ENCODE results near the gene BLNK. TPM values are rescaled to one million over a fixed set of nuclear protein-coding genes. Genes with fewer than 3 reads are reported as not detected.

Gene BLNK
- total and polyA plus RNA-seq, 9 of the 15 experiments (the other 6 are each of a cell fraction or from before 2014, with no cell fraction given) = not detected

DNA sequence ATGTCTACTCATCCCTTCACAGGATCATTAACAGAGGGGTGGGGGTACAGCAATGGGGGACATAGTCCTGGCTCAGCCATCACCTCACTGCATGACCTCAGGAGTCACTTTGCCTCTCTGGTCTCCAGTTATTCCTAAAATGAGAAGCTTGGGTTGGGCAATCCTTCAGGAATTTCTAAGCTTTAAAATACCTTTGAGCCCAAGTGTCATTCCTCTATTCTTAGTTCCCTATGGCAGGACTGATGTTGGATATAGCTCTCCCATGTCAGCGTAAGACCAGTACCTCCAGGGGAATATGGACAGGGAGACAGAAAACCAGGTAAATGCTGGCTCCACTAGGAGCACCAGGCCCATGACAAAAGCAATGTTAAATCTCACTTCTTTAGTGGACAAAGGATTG, 34.5 kb downstream of the BLNK start:
- H3K27me3 ChIP-seq (ENCODE audit: control insufficient read depth in 2 of 2, insufficient read depth in 2 of 2, low read length in 2 of 2) = peaks cover 0 to 11% of the 10 kb centered on the region in 2 experiments; a peak in 2 of 5 replicates
- ATAC-seq = no peak
- H3K9ac ChIP-seq (ENCODE audit: insufficient read depth in 1 of 2, low read depth in 2 of 2, low read length in 2 of 2) = no peak overlapping the region
- no peaks in the 10 kb centered on the region for H3K9me1 ChIP-seq (ENCODE audit: control insufficient read depth, insufficient read depth, low read length)
- POLR2A ChIA-PET = no interaction called here
- H3K9me3 ChIP-seq (replicated peaks; ENCODE audit: control insufficient read depth, insufficient read depth, low read depth, low read length) = no peaks in the 10 kb centered on the region
- H3K4me2 ChIP-seq (ENCODE audit: insufficient read depth, low read length) = no peak overlapping the region
- H2AFZ ChIP-seq (ENCODE audit: low read depth, low read length) = no peak overlapping the region
- no peak overlapping the region for H3K4me3 ChIP-seq
- H3K27ac ChIP-seq (ENCODE audit: extremely low read depth, low read depth, low read length) = no peak overlapping the region
- no peaks in the 10 kb centered on the region for H3K36me3 ChIP-seq (ENCODE audit: control insufficient read depth, insufficient read depth, low read length)
- DNase-seq (ENCODE audit: extremely low read depth in 1 of 4, low spot score in 3 of 4) = no peak
- in situ Hi-C loops (cut with MboI) = no loop called here
- TF ChIP-seq ZNF507 (tag; conservative IDR thresholded peaks at IDR 0.05) = no peak
- no peak for TF ChIP-seq HMGN3 (IDR thresholded peaks at IDR 0.05; ENCODE audit: borderline replicate concordance, extremely low read depth, insufficient read length, low read depth, low read length)
- TF ChIP-seq ZNF263 (CRISPR knock-in tag; IDR thresholded peaks at IDR 0.05; ENCODE audit: borderline replicate concordance) = no peak
- TF ChIP-seq LARP7 (IDR thresholded peaks at IDR 0.05) = no peak
- no peak for TF ChIP-seq SAP30 (IDR thresholded peaks at IDR 0.05; ENCODE audit: borderline replicate concordance, insufficient read depth, low read depth, low read length, poor library complexity, severe bottlenecking)
- no peak for TF ChIP-seq ZNF24 (IDR thresholded peaks at IDR 0.05)
- H3K4me1 ChIP-seq (replicated peaks in 1 of 2; ENCODE audit: control insufficient read depth in 2 of 2, insufficient read depth in 2 of 2, low read length in 2 of 2) = no peaks in the 10 kb centered on the region
- intact Hi-C loops (cut with micrococcal nuclease) = no loop called here
- H4K20me1 ChIP-seq (replicated peaks; ENCODE audit: control insufficient read depth, insufficient read depth, low read length) = no peaks in the 10 kb centered on the region
- H3K79me2 ChIP-seq (ENCODE audit: control insufficient read depth, insufficient read depth, low read length) = no peaks in the 10 kb centered on the region
- CTCF ChIA-PET (ENCODE audit: low intra/inter-chr PET ratio) = no interaction called here
- WGBS (ENCODE audit: insufficient coverage, low coverage, missing lambda C conversion rate) = 0% methylated on average over 1 of the region's 1 CpG
- no TSS peak for BruUV-seq (replicated peaks)
- FAIRE-seq = no peak

DNA sequence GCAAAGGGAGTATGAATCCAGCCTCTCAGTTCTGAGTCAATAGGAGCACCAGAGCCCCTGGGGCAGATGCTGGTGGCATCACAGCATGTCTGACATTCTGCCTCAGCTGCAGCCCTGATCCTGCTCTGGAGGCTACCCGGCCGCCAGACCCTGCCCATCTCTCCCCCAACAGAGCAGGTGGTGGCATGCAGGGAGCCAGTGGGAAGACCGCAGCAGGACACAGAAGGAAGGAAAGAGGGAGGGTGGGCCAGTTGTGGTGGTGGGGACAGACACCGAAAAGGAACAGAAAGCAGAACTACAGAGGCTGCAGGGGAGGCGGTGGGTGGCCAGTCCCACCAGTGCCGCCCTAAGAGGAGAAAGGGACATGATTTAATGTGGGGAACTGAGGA, 35.3 kb downstream of the BLNK start:
- Histone ChIP-seq H3K9me3 (replicated peaks; ENCODE audit: control insufficient read depth, insufficient read depth, low read depth, low read length) (no peaks in the 10 kb centered on the region), H3K4me1 (replicated peaks in 1 of 2; ENCODE audit: control insufficient read depth in 2 of 2, insufficient read depth in 2 of 2, low read length in 2 of 2) (no peaks in the 10 kb centered on the region), H4K20me1 (replicated peaks; ENCODE audit: control insufficient read depth, insufficient read depth, low read length) (no peaks in the 10 kb centered on the region), H3K79me2 (ENCODE audit: control insufficient read depth, insufficient read depth, low read length) (no peaks in the 10 kb centered on the region), H3K4me2 (ENCODE audit: insufficient read depth, low read length) (no peak overlapping the region), H3K36me3 (ENCODE audit: control insufficient read depth, insufficient read depth, low read length) (no peaks in the 10 kb centered on the region), H2AFZ (ENCODE audit: low read depth, low read length) (no peak overlapping the region), H3K9me1 (ENCODE audit: control insufficient read depth, insufficient read depth, low read length) (no peaks in the 10 kb centered on the region), H3K27ac (ENCODE audit: extremely low read depth, low read depth, low read length) (no peak overlapping the region), H3K4me3 (no peak overlapping the region), H3K9ac (ENCODE audit: insufficient read depth in 1 of 2, low read depth in 2 of 2, low read length in 2 of 2) (no peak overlapping the region), H3K27me3 (ENCODE audit: control insufficient read depth in 2 of 2, insufficient read depth in 2 of 2, low read length in 2 of 2) (peaks cover 0 to 11% of the 10 kb centered on the region in 2 experiments; a peak in 2 of 5 replicates)
- no peak for FAIRE-seq
- intact Hi-C loops (cut with micrococcal nuclease) (no loop called here), in situ Hi-C loops (cut with MboI) (no loop called here)
- no TSS peak for BruUV-seq (replicated peaks)
- DNase-seq (ENCODE audit: extremely low read depth in 1 of 4, low spot score in 3 of 4) = no peak
- ChIA-PET CTCF (ENCODE audit: low intra/inter-chr PET ratio) (no interaction called here), POLR2A (no interaction called here)
- no peak for ATAC-seq
- WGBS (ENCODE audit: insufficient coverage, low coverage, missing lambda C conversion rate) = 0% methylated on average over 2 of the region's 6 CpGs
- TF ChIP-seq NR1H2 (CRISPR knock-in tag; IDR thresholded peaks at IDR 0.05) = no peak
- TF ChIP-seq RBFOX2 (IDR thresholded peaks at IDR 0.05; ENCODE audit: low read depth, low read length) = no peak
- TF ChIP-seq, protein P1, sequence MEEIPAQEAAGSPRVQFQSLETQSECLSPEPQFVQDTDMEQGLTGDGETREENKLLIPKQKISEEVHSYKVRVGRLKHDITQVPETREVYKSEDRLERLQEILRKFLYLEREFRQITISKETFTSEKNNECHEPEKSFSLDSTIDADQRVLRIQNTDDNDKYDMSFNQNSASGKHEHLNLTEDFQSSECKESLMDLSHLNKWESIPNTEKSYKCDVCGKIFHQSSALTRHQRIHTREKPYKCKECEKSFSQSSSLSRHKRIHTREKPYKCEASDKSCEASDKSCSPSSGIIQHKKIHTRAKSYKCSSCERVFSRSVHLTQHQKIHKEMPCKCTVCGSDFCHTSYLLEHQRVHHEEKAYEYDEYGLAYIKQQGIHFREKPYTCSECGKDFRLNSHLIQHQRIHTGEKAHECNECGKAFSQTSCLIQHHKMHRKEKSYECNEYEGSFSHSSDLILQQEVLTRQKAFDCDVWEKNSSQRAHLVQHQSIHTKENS (CRISPR knock-in tag; IDR thresholded peaks at IDR 0.05) = no peak
- TF ChIP-seq POU5F1 (IDR thresholded peaks at IDR 0.05; ENCODE audit: borderline replicate concordance, low read depth, low read length, partially characterized antibody) = no peak
- TF ChIP-seq, protein P2, sequence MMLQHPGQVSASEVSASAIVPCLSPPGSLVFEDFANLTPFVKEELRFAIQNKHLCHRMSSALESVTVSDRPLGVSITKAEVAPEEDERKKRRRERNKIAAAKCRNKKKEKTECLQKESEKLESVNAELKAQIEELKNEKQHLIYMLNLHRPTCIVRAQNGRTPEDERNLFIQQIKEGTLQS (IDR thresholded peaks at IDR 0.05) = no peak
- TF ChIP-seq, protein P2 (CRISPR knock-in tag; conservative IDR thresholded peaks at IDR 0.05) = no peak
- no peak for TF ChIP-seq PTTG1 (tag; IDR thresholded peaks at IDR 0.05; ENCODE audit: low read depth)

All from K562 (cell line).